Measurements from ENCODE around the gene AR.

AR gene

GRCh38 chrX:67732864-67733263, 189.0 kb downstream of the AR start:
- no peak for DNase-seq

- no peak for DNase-seq
These were observed 190.4 kb downstream of the AR start for GRCh38 chrX:67734111-67734753.

GRCh38 chrX:67749536-67749935, 205.7 kb downstream of the AR start:
- DNase-seq, result no peak

DNA sequence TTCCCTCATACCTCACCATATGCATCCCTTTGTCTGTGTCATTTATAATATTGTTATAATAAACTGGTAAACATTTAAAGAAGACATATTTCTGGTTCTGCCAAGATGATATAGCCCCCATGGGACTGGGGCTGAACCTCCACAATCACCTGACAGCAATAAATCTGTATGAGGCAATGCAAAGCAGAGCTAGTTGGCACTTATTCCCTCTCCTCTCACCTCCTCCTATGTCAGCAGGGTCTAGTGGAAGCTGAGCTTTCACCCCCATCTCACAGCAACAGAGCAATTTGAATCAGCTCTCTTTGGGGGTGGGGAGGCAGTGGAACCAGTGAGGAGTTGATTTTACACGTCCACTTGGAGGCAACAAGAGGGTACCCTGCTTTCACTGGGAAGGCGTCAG, 206.9 kb downstream of the AR start:
- no peak for DNase-seq

GRCh38 chrX:67759018-67759417, 215.2 kb downstream of the AR start:
- DNase-seq, result no peak

DNA sequence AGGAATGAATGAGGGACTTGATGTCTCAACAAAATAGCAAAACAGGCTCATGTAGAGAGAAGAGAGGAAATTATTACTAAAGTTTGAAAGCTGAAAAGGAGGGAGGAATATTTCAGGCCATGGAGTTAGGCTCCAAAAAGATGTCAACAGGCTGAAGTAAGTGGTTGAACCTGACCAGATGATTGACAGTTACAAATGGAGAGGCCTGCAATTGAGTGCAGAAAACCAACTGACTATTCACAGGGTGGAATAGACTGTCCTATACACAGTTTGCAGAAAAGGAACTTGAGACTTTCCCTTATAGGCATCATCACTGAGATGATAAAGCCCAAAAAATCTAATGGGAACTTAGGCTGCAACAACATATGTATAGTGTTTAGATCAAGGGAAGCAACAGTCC, 233.3 kb downstream of the AR start:
- no peak for DNase-seq

DNA sequence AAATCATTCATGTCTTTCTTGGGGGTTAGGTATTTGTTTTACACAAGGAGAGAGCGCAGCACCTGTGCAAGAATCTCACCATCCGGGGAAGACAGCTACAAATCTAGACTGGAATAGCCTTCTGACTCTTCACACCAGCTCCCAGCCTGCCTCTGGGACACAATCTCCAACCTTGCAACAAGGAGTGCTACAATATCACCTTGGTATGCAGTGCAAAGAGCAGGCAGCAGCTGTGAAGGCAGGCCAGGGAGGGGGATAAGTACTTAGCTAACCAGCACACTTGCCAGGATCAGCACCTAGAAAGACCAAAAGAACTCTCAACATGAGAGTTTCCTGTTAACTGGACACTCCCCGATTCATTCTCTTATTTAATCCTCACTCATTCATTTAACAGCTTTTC, 235.3 kb downstream of the AR start:
- no peak for DNase-seq
